GM23248 (cell line): ENCODE results near the gene TNNT2. TPM values are rescaled to one million over a fixed set of nuclear protein-coding genes. Genes with fewer than 3 reads are reported as not detected.

Experiments
- DNase-seq: peaks from one replicate; pipeline ENCODE4 v3.0.0-alpha.2; 2015
- H2AFZ ChIP-seq: fragments of 200-600 bp; sonication (generic); 2 replicates; pipeline ENCODE4 v1.6.1; 2016; ENCODE audit warnings: antibody characterized with exemption
- H3F3A ChIP-seq: fragments of 200-600 bp; sonication (generic); 2 replicates; pipeline ENCODE4 v1.6.1; 2016; ENCODE audit warnings: mild to moderate bottlenecking, antibody characterized with exemption, mixed run types; ENCODE audit not compliant: insufficient read depth
- H3K27ac ChIP-seq: fragments of 200-600 bp; sonication (generic); 2 replicates; pipeline ENCODE4 v1.5.1; 2016; ENCODE audit warnings: mild to moderate bottlenecking
- H3K27me3 ChIP-seq: fragments of 200-600 bp; sonication (generic); replicated peaks from 2 replicates; pipeline ENCODE4 v1.6.1; 2016; ENCODE audit warnings: mild to moderate bottlenecking; ENCODE audit not compliant: insufficient read depth
- H3K36me3 ChIP-seq: fragments of 200-600 bp; sonication (generic); 2 replicates; pipeline ENCODE4 v1.6.1; 2016; ENCODE audit warnings: low read depth, mild to moderate bottlenecking
- H3K4me1 ChIP-seq: fragments of 200-600 bp; sonication (generic); 2 replicates; pipeline ENCODE4 v1.6.1; 2016; ENCODE audit warnings: mild to moderate bottlenecking; ENCODE audit not compliant: insufficient read depth
- H3K4me2 ChIP-seq: fragments of 200-600 bp; sonication (generic); one replicate; pipeline ENCODE4 v1.6.1; 2016; ENCODE audit warnings: mild to moderate bottlenecking; ENCODE audit not compliant: unreplicated experiment
- H3K4me3 ChIP-seq: fragments of 200-600 bp; sonication (generic); 2 replicates; pipeline ENCODE4 v1.5.1; 2016; ENCODE audit warnings: mild to moderate bottlenecking
- H3K79me2 ChIP-seq: fragments of 200-600 bp; sonication (generic); 2 replicates; pipeline ENCODE4 v1.6.1; 2016; ENCODE audit warnings: mild to moderate bottlenecking; ENCODE audit not compliant: insufficient read depth
- H3K9ac ChIP-seq: fragments of 200-600 bp; sonication (generic); 2 replicates; pipeline ENCODE4 v1.6.1; 2016; ENCODE audit warnings: mild to moderate bottlenecking
- H3K9me2 ChIP-seq: fragments of 200-600 bp; sonication (generic); 2 replicates; pipeline ENCODE4 v1.6.1; 2016; ENCODE audit warnings: mixed run types, mild to moderate bottlenecking, moderate library complexity; ENCODE audit not compliant: insufficient read depth
- H3K9me3 ChIP-seq: fragments of 200-600 bp; sonication (generic); one replicate; pipeline ENCODE4 v1.6.1; 2017; ENCODE audit warnings: low read depth
- H4K20me1 ChIP-seq: fragments of 200-600 bp; sonication (generic); 2 replicates; pipeline ENCODE4 v1.6.0; 2016; ENCODE audit not compliant: insufficient read depth
- EZH2 ChIP-seq: fragments of 200-600 bp; sonication (generic); IDR thresholded peaks from 2 replicates; pipeline ENCODE4 v1.6.1; 2018; ENCODE audit warnings: antibody characterized with exemption, mild to moderate bottlenecking; ENCODE audit not compliant: insufficient read depth, poor library complexity, severe bottlenecking
- EZH2phosphoT487 ChIP-seq: fragments of 200-600 bp; sonication (generic); IDR thresholded peaks from 2 replicates; pipeline ENCODE4 v1.6.1; 2018; ENCODE audit warnings: antibody characterized with exemption, moderate library complexity, mild to moderate bottlenecking, low read depth; ENCODE audit not compliant: insufficient read depth
- WGBS, 2 experiments: methylation state at CpG; one replicate each; pipeline ENCODE4 v1.1.6; 2015 to 2017; ENCODE audit warnings: low lambda C conversion rate in 2 of 2, low coverage in 1 of 2; ENCODE audit errors: missing lambda C conversion rate in 2 of 2; 5-methylcytosine and 5-hydroxymethylcytosine counted together
- in situ Hi-C: fragments of 300-500 bp; cut with MboI; formaldehyde crosslinking; loops from 2 replicates; pipeline ENCODE4 v1.15.0; 2020
- polyA plus RNA-seq: library from polyadenylated mRNA; unstranded; fragments of >200 nt; fragmentation: Nextera tagmentation; extraction: Ambion mirVana; gene quantifications from 2 replicates; pipeline ENCODE4 v1.2.1, GENCODE V29; 2016
- total RNA-seq: library from RNA; depleted of rRNA; stranded (reverse); fragments of >200 nt; shearing (Covaris generic); gene quantifications from 2 replicates; pipeline ENCODE4 v1.2.3, GENCODE V29; 2014

The TNNT2 gene
- total and polyA plus RNA-seq, 2 experiments from 2014 or later = not detected

DNA sequence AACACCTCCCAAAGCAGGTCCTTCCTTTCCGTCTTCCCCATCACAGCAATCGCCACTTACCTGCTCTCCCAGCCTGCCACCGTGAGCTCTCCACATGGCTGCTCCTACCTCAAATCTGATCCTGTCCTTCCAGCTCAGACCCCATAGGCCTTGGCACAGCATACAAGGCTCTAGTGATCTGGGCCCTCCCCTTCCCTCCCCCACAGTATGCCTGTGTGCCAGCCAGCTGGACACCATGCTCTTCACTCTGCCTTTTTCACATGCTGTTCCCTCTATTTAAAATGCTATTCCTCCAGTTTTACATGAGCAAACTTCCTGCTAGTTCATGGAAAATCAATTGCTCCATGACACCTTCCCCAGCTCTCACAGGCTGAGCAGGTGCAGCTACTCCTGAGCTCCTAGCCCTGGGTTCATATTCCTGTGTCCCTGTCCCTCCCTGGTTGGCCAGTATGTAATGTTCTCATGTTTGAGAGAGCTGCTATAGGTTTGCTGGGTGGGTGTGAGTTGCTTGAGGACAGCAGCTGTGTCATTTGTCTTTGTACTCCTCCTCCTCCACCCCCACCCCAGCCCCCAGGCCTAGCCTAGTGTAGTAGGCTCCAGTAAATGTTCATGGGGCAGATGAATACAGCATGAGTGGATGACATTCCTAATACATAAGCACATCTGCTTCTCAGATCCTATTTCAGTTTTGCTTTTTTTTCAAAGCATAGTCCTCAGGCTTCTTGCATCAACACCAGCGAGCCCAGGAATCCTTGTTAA lies 6.3 kb upstream of the TNNT2 start:
- TF ChIP-seq EZH2phosphoT487 (no peak), EZH2 (no peak)
- Histone ChIP-seq H3K79me2 (no peaks in the 10 kb centered on the region), H3K9me2 (no peaks in the 10 kb centered on the region), H4K20me1 (no peaks in the 10 kb centered on the region), H3F3A (peaks cover 10% of the 10 kb centered on the region; the same call in 1 of the 2 replicates), H3K4me2 (peak overlapping the region; percentile 58), H2AFZ (peak overlapping the region; percentile 57), H3K27me3 (no peaks in the 10 kb centered on the region), H3K9ac (peak overlapping the region; percentile 19; the same call in 1 of the 2 replicates), H3K27ac (peak overlapping the region; percentile 49), H3K4me3 (peak overlapping the region; percentile 32), H3K36me3 (no peaks in the 10 kb centered on the region), H3K9me3 (no peaks in the 10 kb centered on the region), H3K4me1 (peaks cover 15% of the 10 kb centered on the region)
- in situ Hi-C loops = no loop called here
- WGBS, 2 experiments = 74 to 76% methylated on average over 4 of the region's 4 CpGs
- peak; percentile 92 for DNase-seq

GRCh38 chr1:201381130-201381529 lies 3.6 kb upstream of the TNNT2 start:
- peaks cover 10% of the 10 kb centered on the region; the same call in 1 of the 2 replicates for H3F3A ChIP-seq
- H2AFZ ChIP-seq = no peak overlapping the region
- H3K9ac ChIP-seq = no peak overlapping the region
- H3K4me2 ChIP-seq = no peak overlapping the region
- peaks cover 15% of the 10 kb centered on the region for H3K4me1 ChIP-seq
- no peak overlapping the region for H3K4me3 ChIP-seq
- no peaks in the 10 kb centered on the region for H3K79me2 ChIP-seq
- H3K27me3 ChIP-seq = no peaks in the 10 kb centered on the region; the same call in 1 of the 2 replicates
- no peaks in the 10 kb centered on the region for H3K9me2 ChIP-seq
- in situ Hi-C loops = no loop called here
- WGBS, 2 experiments = 82 to 87% methylated on average over 7 of the region's 7 CpGs
- no peaks in the 10 kb centered on the region for H3K9me3 ChIP-seq
- no peaks in the 10 kb centered on the region for H4K20me1 ChIP-seq
- no peak overlapping the region for H3K27ac ChIP-seq
- no peak for DNase-seq
- TF ChIP-seq EZH2phosphoT487 (no peak), EZH2 (no peak)
- H3K36me3 ChIP-seq = no peaks in the 10 kb centered on the region

DNA sequence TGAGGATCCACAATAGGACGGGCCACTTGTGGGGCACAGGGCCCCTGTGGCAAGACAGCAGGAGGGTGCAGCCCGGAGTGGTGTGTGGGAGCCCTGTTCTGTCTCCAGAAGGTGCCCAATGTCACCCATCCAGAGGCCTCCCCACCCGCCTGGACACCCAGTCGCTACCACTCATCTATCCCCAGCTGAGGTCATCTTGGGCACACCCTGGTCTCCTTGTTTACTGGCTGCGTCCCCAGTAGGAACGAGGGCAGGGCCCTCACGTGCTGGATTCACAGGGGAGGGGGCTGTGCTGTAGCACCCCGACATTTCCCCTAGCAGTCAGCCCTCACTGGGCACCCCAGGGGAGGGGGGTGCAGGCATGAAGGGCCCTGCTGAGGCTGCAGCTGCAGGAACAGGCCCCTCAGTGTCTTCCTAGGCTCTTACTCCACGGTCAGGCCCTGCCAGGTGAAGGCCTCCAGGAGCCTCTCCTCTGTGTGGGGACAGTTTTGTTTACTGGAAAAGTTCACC lies 2.3 kb upstream of the TNNT2 start:
- Histone ChIP-seq H3K4me1 (peaks cover 13% of the 10 kb centered on the region), H4K20me1 (no peaks in the 10 kb centered on the region), H3K9ac (no peak overlapping the region), H2AFZ (no peak overlapping the region), H3K4me3 (no peak overlapping the region), H3K27me3 (peaks cover 10% of the 10 kb centered on the region), H3K27ac (no peak overlapping the region), H3F3A (peaks cover 10% of the 10 kb centered on the region; the same call in 1 of the 2 replicates), H3K4me2 (no peak overlapping the region), H3K79me2 (no peaks in the 10 kb centered on the region), H3K9me3 (no peaks in the 10 kb centered on the region), H3K36me3 (no peaks in the 10 kb centered on the region), H3K9me2 (no peaks in the 10 kb centered on the region)
- 73 to 75% methylated on average over 7 to 9 of the region's 9 CpGs for WGBS, 2 experiments
- in situ Hi-C loops = no loop called here
- no peak for TF ChIP-seq EZH2phosphoT487
- no peak for TF ChIP-seq EZH2
- no peak for DNase-seq

DNA sequence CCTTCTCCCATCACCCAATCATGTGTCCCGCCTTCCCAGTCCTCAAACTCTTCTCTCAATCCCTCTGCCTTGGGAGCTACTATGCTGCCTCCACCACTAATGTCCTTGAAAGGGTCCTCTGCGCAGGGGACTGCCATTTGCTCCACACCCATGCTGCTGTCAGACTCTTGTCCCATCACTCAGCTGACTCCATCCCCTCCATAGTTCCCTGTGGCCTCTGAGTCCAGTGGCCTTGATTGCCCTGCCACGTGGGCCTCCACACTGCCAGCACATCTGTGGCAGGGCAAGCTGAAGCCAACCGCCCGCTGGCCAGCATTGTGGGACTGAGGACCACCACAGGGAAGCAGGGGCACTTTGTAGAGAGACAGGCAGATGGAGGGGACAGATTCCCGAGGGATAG lies 1.3 kb upstream of the TNNT2 start:
- in situ Hi-C loops = no loop called here
- WGBS, 2 experiments = 76 to 84% methylated on average over 6 of the region's 6 CpGs

More for the DNA sequence above, 1.3 kb upstream of the TNNT2 start:
- no peak for DNase-seq
- peaks cover 4% of the 10 kb centered on the region; the same call in 1 of the 2 replicates for H3F3A ChIP-seq
- H3K36me3 ChIP-seq = no peaks in the 10 kb centered on the region
- no peak overlapping the region for H2AFZ ChIP-seq
- no peaks in the 10 kb centered on the region for H4K20me1 ChIP-seq
- peaks cover 19% of the 10 kb centered on the region for H3K27me3 ChIP-seq
- H3K4me2 ChIP-seq = no peak overlapping the region
- H3K9me3 ChIP-seq = no peaks in the 10 kb centered on the region
- no peak overlapping the region for H3K9ac ChIP-seq
- H3K79me2 ChIP-seq = no peaks in the 10 kb centered on the region
- no peak overlapping the region for H3K4me3 ChIP-seq
- H3K4me1 ChIP-seq = peaks cover 4% of the 10 kb centered on the region
- TF ChIP-seq EZH2phosphoT487 (no peak), EZH2 (no peak)
- H3K27ac ChIP-seq = no peak overlapping the region
- H3K9me2 ChIP-seq = no peaks in the 10 kb centered on the region
